GM12878 (cell line): ENCODE results near the gene IGF1R. TPM values are rescaled to one million over a fixed set of nuclear protein-coding genes. Genes with fewer than 3 reads are reported as not detected.

Experiments
- BHLHE40 ChIP-seq, 2 experiments: fragments of 450-650 bp in 1 of 2; IDR thresholded peaks; 2 replicates each; pipeline ENCODE4 v1.6.1; 2011 to 2017; ENCODE audit warnings: low read depth in 2 of 2, borderline replicate concordance in 1 of 2, improper control_type of control experiment in 1 of 2, low read length in 1 of 2, mild to moderate bottlenecking in 1 of 2
- JUND ChIP-seq: IDR thresholded peaks from 2 replicates; pipeline ENCODE4 v1.6.1; 2012; ENCODE audit warnings: low read depth, mild to moderate bottlenecking, low read length, improper control_type of control experiment, moderate library complexity
- KDM1A ChIP-seq: fragments of 200-600 bp; sonication (generic); IDR thresholded peaks from 2 replicates; pipeline ENCODE4 v1.6.1; 2016; ENCODE audit warnings: borderline replicate concordance
- NR2C1 ChIP-seq: fragments of 450-650 bp; IDR thresholded peaks from 2 replicates; pipeline ENCODE4 v1.6.1; 2017; ENCODE audit warnings: antibody characterized with exemption, mild to moderate bottlenecking, moderate library complexity
- POLR2AphosphoS2 ChIP-seq: IDR thresholded peaks from 2 replicates; pipeline ENCODE4 v1.6.1; 2011; ENCODE audit warnings: low read depth, mild to moderate bottlenecking, low read length, improper control_type of control experiment, moderate library complexity
- SMAD1 ChIP-seq: fragments of 450-650 bp; IDR thresholded peaks from 2 replicates; pipeline ENCODE4 v1.6.1; 2018; ENCODE audit warnings: mild to moderate bottlenecking, low read depth; ENCODE audit not compliant: partially characterized antibody
- STAT3 ChIP-seq: IDR thresholded peaks from 2 replicates; pipeline ENCODE4 v1.6.1; 2011; ENCODE audit warnings: low read depth, low read length, improper control_type of control experiment
- polyA plus RNA-seq, 11 experiments: library from polyadenylated mRNA; depleted of rRNA in 4 of 11; unstranded in 6 of 11; stranded (reverse) in 5 of 11; fragments of >200 nt; fragmentation: Nextera tagmentation in 4 of 11; fragmentation: Illumina TruSeq in 1 of 11; extraction: Ambion mirVana in 4 of 11; extraction: Trizol in 1 of 11; gene quantifications; 1 replicate in 1 of 11; 2 replicates in 10 of 11; pipeline versions ENCODE4 v1.2.1 to v1.2.3, GENCODE V29; 2011 to 2016; ENCODE audit warnings: inconsistent platforms in 2 of 11, missing spikeins in 2 of 11, low read depth in 1 of 11
- total RNA-seq, 4 experiments: library from RNA; depleted of rRNA in 3 of 4; stranded (reverse); fragments of >200 nt in 3 of 4; fragmentation: Illumina TruSeq in 1 of 4; extraction: Trizol in 1 of 4; gene quantifications; 2 replicates each; pipeline versions ENCODE4 v1.2.1 to v1.2.3, GENCODE V29; 2013 to 2021
- TF ChIP-seq, protein P1 (sequence below): fragments of 450-650 bp; IDR thresholded peaks from 2 replicates; pipeline ENCODE4 v1.6.1; 2017; ENCODE audit warnings: mild to moderate bottlenecking, moderate library complexity

Gene IGF1R
- total and polyA plus RNA-seq, 10 of the 15 experiments (the other 5 are each of a cell fraction or from before 2014, with no cell fraction given): 0.03 to 2.7 (median 0.66) TPM

GRCh38 chr15:98785807-98786621 is 137.7 kb downstream of the IGF1R start (continued):
- TF ChIP-seq SMAD1 (no peak), BHLHE40 (IDR thresholded peaks at IDR 0.05; ENCODE audit: borderline replicate concordance in 1 of 2, low read depth in 2 of 2, low read length in 1 of 2) (peak; percentile 81 to 90), STAT3 (no peak), JUND (no peak), NR2C1 (no peak), POLR2AphosphoS2 (no peak), KDM1A (no peak)
- TF ChIP-seq, protein P1, sequence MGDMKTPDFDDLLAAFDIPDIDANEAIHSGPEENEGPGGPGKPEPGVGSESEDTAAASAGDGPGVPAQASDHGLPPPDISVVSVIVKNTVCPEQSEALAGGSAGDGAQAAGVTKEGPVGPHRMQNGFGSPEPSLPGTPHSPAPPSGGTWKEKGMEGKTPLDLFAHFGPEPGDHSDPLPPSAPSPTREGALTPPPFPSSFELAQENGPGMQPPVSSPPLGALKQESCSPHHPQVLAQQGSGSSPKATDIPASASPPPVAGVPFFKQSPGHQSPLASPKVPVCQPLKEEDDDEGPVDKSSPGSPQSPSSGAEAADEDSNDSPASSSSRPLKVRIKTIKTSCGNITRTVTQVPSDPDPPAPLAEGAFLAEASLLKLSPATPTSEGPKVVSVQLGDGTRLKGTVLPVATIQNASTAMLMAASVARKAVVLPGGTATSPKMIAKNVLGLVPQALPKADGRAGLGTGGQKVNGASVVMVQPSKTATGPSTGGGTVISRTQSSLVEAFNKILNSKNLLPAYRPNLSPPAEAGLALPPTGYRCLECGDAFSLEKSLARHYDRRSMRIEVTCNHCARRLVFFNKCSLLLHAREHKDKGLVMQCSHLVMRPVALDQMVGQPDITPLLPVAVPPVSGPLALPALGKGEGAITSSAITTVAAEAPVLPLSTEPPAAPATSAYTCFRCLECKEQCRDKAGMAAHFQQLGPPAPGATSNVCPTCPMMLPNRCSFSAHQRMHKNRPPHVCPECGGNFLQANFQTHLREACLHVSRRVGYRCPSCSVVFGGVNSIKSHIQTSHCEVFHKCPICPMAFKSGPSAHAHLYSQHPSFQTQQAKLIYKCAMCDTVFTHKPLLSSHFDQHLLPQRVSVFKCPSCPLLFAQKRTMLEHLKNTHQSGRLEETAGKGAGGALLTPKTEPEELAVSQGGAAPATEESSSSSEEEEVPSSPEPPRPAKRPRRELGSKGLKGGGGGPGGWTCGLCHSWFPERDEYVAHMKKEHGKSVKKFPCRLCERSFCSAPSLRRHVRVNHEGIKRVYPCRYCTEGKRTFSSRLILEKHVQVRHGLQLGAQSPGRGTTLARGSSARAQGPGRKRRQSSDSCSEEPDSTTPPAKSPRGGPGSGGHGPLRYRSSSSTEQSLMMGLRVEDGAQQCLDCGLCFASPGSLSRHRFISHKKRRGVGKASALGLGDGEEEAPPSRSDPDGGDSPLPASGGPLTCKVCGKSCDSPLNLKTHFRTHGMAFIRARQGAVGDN: no peak
